BE2C (cell line): Measurements from ENCODE around the gene PMIS2. TPM values are rescaled to one million over a fixed set of nuclear protein-coding genes. Genes with fewer than 3 reads are reported as not detected.
A peak's percentile ranks its signal among the peaks of the same experiment; 100 is the strongest.

Experiments used
- DNase-seq: peaks from one replicate; pipeline ENCODE4 v3.0.0-alpha.2; 2020
- H3K27me3 ChIP-seq: fragments of 250-450 bp; sonication (Bioruptor Pico); 2 replicates; pipeline ENCODE4 v1.5.1; 2020; ENCODE audit warnings: mild to moderate bottlenecking
- H3K36me3 ChIP-seq: fragments of 250-450 bp; sonication (Bioruptor Pico); 2 replicates; pipeline ENCODE4 v1.5.1; 2020; ENCODE audit warnings: mild to moderate bottlenecking
- H3K4me1 ChIP-seq: fragments of 250-450 bp; sonication (Bioruptor Pico); 2 replicates; pipeline ENCODE4 v1.5.1; 2020
- H3K4me3 ChIP-seq: 2 replicates; pipeline ENCODE4 v1.5.1; 2011; ENCODE audit warnings: low read depth, low read length
- H3K9me3 ChIP-seq: fragments of 250-450 bp; sonication (Bioruptor Pico); 2 replicates; pipeline ENCODE4 v1.5.1; 2020
- polyA plus RNA-seq: library from polyadenylated mRNA; unstranded; fragments of >200 nt; gene quantifications from one replicate; pipeline ENCODE4 v1.2.1, GENCODE V29; 2012; ENCODE audit warnings: low read depth, missing spikeins; ENCODE audit not compliant: insufficient read length, insufficient read depth
- TF ChIP-seq, protein P1 (sequence below): IDR thresholded peaks from 2 replicates; pipeline ENCODE4 v1.5.1; 2012; ENCODE audit warnings: mild to moderate bottlenecking, low read depth, low read length

Gene PMIS2
- polyA plus RNA-seq: not detected

GRCh38 chr19:35585848-35586247, at the start of gene PMIS2:
PMIS2 (plus strand) TSS chr19:35586173; CDS start chr19:35586260, 87 bp downstream.
- Histone ChIP-seq H3K27me3 (0 out of 2 replicates have a peak, but pooled peaks cover 3% of the 10 kb centered on the region), H3K9me3 (no peaks in the 10 kb centered on the region), H3K36me3 (no peaks in the 10 kb centered on the region), H3K4me3 (peak within 1 kb of the TSS; percentile 23; the same call in 1 of the 2 replicates), H3K4me1 (no peaks in the 10 kb centered on the region)
- TF ChIP-seq, protein P1, sequence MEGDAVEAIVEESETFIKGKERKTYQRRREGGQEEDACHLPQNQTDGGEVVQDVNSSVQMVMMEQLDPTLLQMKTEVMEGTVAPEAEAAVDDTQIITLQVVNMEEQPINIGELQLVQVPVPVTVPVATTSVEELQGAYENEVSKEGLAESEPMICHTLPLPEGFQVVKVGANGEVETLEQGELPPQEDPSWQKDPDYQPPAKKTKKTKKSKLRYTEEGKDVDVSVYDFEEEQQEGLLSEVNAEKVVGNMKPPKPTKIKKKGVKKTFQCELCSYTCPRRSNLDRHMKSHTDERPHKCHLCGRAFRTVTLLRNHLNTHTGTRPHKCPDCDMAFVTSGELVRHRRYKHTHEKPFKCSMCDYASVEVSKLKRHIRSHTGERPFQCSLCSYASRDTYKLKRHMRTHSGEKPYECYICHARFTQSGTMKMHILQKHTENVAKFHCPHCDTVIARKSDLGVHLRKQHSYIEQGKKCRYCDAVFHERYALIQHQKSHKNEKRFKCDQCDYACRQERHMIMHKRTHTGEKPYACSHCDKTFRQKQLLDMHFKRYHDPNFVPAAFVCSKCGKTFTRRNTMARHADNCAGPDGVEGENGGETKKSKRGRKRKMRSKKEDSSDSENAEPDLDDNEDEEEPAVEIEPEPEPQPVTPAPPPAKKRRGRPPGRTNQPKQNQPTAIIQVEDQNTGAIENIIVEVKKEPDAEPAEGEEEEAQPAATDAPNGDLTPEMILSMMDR: no peak
- DNase-seq: peak; percentile 95

DNA sequence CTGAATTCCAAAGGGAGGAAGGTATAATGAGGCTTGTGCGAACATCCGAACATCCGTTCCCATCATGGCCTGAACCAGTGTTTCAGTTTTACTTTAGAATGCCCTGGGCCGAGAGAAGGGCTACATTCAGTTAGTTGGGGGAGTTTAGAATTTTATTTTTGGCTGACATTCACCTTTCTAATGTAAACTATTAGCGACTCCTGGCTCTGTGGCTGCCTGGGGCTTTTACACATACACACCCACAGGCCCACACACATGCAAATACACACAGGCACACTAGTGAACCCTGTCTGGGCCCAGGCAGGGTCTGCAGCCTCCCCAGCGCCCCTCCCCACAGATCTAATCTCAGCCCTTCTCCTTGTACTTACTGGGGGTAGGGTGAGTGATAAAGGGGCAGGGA, 46.7 kb upstream of the PMIS2 start:
- no peak overlapping the region for H3K4me3 ChIP-seq
- 0 out of 2 replicates have a peak, but pooled peaks cover 3% of the 10 kb centered on the region for H3K9me3 ChIP-seq
- H3K36me3 ChIP-seq: no peaks in the 10 kb centered on the region; the same call in 1 of the 2 replicates
- H3K4me1 ChIP-seq: no peaks in the 10 kb centered on the region
- TF ChIP-seq, protein P1: no peak
- DNase-seq: no peak
- peaks cover 9% of the 10 kb centered on the region for H3K27me3 ChIP-seq

GRCh38 chr19:35539850-35540249, 46.1 kb upstream of the PMIS2 start:
- Histone ChIP-seq H3K4me1 (no peaks in the 10 kb centered on the region), H3K9me3 (0 out of 2 replicates have a peak, but pooled peaks cover 3% of the 10 kb centered on the region), H3K27me3 (peaks cover 6% of the 10 kb centered on the region), H3K36me3 (no peaks in the 10 kb centered on the region; the same call in 1 of the 2 replicates), H3K4me3 (no peak overlapping the region)
- TF ChIP-seq, protein P1: no peak
- DNase-seq: no peak

DNA sequence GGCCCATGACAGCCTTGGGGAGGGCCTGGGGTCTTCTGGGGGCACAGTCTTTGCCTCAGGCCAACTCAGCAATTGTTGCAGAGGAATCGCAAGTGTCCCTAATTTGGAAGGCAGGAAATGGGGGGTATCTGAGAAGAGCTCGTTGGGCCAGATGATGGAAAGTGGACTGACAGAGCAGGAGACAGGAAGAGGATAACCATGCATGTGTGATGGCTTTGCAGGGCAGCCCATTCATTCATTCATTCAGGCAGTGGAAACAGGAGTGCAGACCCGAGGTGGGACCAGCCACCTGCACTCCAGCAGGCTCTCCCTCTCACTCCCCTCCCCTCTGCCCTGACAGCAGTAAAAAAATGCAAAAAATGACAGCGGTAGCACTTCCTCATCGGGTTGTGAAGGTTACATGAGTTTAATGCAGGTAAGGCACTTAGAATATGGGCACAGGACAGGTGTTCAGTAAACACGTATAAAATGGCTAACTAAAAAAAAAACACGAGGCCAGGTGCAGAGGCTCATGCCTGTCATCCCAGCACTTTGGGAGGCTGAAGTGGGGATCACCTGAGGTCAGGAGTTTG, 45.5 kb upstream of the PMIS2 start:
- Histone ChIP-seq H3K4me1 (no peaks in the 10 kb centered on the region), H3K4me3 (no peak overlapping the region), H3K27me3 (peaks cover 6% of the 10 kb centered on the region; the same call in 1 of the 2 replicates), H3K9me3 (0 out of 2 replicates have a peak, but pooled peaks cover 3% of the 10 kb centered on the region), H3K36me3 (peaks cover 3% of the 10 kb centered on the region; the same call in 1 of the 2 replicates)
- TF ChIP-seq, protein P1: no peak
- DNase-seq: no peak

DNA sequence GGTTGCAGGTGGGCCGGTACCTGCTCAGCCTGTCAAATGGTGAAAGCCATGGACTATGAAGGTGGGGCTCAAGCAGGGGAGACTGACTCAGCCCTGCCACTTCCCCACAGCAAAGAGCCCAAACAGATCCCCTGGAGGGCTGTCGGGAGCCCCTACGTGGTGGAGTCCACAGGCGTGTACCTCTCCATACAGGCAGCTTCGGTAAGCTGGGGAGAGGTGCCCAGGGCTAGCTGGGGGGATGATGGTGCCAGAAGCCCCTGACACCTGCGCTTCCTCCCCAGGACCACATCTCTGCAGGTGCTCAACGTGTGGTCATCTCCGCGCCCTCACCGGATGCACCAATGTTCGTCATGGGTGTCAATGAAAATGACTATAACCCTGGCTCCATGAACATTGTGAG, 43.8 kb upstream of the PMIS2 start:
- H3K27me3 ChIP-seq: no peaks in the 10 kb centered on the region
- no peak overlapping the region for H3K4me3 ChIP-seq
- H3K4me1 ChIP-seq: no peaks in the 10 kb centered on the region
- TF ChIP-seq, protein P1: no peak
- no peak for DNase-seq
- H3K9me3 ChIP-seq: no peaks in the 10 kb centered on the region
- H3K36me3 ChIP-seq: peaks cover 8% of the 10 kb centered on the region
